22Rv1 (cell line): ENCODE measurements around the gene HIVEP2.

Experiments
- H3K27ac ChIP-seq: fragments of 450-650 bp; 2 replicates; pipeline ENCODE4 v1.5.1; 2017
- ZFX ChIP-seq: fragments of 450-650 bp; IDR thresholded peaks from 2 replicates; pipeline ENCODE4 v1.6.1; 2017; ENCODE audit warnings: antibody characterized with exemption, borderline replicate concordance
- TF ChIP-seq, protein P1 (sequence below): fragments of 450-650 bp; IDR thresholded peaks from 2 replicates; pipeline ENCODE4 v1.5.1; 2017; ENCODE audit warnings: mild to moderate bottlenecking

Gene HIVEP2

GRCh38 chr6:142892254-142893021 is 52.5 kb downstream of the HIVEP2 start:
- no peak overlapping the region for H3K27ac ChIP-seq
- TF ChIP-seq, protein P1, sequence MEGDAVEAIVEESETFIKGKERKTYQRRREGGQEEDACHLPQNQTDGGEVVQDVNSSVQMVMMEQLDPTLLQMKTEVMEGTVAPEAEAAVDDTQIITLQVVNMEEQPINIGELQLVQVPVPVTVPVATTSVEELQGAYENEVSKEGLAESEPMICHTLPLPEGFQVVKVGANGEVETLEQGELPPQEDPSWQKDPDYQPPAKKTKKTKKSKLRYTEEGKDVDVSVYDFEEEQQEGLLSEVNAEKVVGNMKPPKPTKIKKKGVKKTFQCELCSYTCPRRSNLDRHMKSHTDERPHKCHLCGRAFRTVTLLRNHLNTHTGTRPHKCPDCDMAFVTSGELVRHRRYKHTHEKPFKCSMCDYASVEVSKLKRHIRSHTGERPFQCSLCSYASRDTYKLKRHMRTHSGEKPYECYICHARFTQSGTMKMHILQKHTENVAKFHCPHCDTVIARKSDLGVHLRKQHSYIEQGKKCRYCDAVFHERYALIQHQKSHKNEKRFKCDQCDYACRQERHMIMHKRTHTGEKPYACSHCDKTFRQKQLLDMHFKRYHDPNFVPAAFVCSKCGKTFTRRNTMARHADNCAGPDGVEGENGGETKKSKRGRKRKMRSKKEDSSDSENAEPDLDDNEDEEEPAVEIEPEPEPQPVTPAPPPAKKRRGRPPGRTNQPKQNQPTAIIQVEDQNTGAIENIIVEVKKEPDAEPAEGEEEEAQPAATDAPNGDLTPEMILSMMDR, result no peak
- no peak for TF ChIP-seq ZFX

- TF ChIP-seq ZFX, result no peak
- TF ChIP-seq, protein P1, result no peak
- H3K27ac ChIP-seq, result no peak overlapping the region
Measured at GRCh38 chr6:142891454-142891853, 53.5 kb downstream of the HIVEP2 start.

GRCh38 chr6:142888456-142888855 is 56.5 kb downstream of the HIVEP2 start:
- H3K27ac ChIP-seq, result no peak overlapping the region
- TF ChIP-seq ZFX, result no peak
- TF ChIP-seq, protein P1, result no peak

DNA sequence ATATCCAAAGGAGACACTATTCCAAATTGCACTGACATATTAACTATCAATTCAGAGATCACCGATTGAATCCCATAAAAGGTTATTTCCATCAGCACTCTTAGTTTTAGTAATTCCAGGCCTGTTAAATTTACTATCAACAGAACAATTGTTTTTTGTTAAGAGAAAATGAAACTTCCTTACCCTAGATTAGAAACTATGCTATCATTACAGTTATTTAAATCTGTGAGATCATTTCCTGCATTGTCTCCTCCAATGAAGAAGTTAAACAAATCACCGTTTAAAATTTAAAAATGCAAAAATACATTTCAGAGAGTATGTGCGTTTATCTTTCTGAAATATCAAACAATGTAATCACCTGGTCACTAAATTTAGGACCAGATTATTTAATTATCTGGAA is 57.5 kb downstream of the HIVEP2 start:
- no peak overlapping the region for H3K27ac ChIP-seq
- TF ChIP-seq ZFX, result no peak
- TF ChIP-seq, protein P1, result no peak

DNA sequence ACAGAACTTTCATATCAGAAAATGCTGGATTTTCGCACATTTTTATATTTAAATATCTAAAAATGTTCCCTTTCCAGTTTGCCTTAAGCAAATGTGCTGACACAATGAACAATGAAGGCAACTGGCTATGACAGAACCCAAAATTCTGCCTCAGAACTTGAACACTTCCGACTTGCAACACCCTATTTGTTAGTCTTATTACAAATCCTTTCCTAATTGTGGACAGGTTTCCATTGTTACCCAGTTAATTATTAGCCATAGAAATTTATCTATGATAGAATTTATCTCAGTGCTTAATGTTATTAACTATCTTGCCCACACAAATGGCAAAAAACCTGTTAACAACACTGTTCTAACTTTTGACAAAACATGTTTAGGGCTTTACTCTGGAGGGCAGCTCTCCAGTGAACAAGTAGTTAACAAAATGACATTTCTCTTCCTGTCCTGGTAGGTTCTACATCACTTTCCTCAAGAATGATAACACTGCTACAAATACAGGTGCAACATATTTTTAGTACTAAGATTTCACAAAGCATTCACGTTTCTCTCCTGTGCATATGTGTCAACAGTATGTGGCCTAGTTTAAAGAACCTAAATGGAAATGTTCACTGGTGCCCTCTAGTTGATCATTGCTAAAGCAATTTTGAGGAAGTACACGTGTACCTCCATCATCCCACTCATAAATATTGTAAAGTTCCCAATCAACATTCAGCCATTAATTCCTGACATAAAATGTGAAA is 58.4 kb downstream of the HIVEP2 start:
- no peak overlapping the region for H3K27ac ChIP-seq

DNA sequence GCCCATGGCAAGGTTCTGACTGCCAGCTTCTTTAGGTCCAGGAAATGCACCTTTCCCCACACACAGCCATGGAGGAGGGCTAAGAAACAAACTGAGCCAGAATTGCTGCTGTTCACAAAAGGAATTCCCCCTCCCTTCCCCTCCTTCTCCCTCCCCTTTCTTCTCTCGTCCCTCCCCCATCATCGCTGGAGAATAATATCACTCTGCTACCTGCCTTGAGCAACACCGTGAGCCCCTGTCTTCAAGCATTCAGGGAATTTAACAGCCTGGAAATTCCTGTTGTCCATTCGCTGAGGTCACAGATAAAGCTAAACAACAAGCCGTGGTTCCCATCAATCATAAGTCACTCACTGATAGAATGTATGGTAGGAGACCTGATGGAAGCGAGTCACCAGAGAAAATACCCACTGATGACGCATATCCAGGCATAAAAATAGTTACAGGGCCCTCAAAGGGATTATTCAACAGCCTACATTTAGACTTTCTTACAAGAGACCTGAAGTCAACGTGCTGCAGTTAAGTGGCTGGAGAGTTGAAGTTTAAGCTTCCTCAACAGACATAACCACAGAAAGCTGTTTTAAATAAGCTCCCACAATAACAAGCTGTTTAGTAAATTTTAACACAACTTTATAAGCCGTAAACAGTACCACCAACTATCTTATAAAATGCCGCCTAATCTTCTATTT is 59.7 kb downstream of the HIVEP2 start:
- TF ChIP-seq ZFX, result no peak
- TF ChIP-seq, protein P1, result no peak
- H3K27ac ChIP-seq, result no peak overlapping the region

More for the DNA sequence above, 58.4 kb downstream of the HIVEP2 start:
- no peak for TF ChIP-seq ZFX
- TF ChIP-seq, protein P1, result peak; percentile 69
